IPS DF 4.7 (cell line): ENCODE measurements around the gene ARHGAP40.

Experiments used
- DNase-seq: peaks from one replicate; pipeline ENCODE4 v3.0.0-alpha.2; 2013; ENCODE audit warnings: low spot score; ENCODE audit errors: extremely low read depth

The ARHGAP40 gene

DNA sequence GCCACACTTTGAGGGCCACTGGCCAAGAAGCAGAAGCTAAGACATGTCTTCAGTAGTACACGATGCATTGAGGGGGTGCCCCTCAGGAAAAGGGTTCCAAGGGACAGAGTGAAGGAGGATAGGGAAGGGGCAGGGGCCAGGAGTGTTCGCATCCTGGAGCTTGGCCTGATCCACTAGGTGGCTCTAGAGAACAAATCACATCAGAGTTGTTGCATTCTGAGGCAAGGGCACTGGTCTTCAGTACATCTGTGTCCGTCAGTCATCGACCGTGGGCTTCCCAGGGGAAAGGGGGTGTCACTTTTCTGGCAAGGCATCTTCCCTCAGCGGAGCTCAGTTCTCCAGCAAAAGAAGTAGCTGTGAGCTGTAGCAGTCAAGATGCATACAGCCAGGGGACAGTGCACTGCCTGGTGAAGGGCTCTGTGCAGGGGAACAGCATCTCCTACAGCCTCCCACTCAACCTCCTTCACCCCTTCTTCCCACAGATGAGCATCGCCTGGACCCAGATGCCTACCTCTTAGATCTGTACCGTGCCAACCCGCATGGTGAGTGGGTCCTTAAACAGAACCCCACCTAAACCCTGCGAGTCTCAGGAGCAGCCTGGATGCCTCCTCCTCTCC, 47.8 kb downstream of the ARHGAP40 start:
- no peak for DNase-seq

DNA sequence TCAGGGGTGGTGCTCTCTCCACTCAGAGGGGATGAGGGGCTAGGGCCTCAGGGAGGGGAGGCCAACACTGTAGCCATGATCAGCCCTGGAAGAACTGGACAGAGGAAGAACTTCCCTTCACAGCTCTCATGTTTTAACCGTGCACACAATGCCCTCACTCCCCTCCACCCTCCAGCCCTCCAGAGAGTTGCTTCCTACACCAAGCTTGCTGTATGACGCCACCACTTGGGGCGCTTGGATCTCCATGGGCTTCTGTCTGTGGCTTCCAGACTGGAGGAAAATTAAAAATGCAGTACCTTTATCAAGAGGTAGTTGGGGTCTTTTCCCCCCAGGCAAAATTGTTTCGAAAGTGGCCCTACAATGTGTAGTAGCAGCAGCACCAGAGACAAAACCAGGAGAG, 48.4 kb downstream of the ARHGAP40 start:
- no peak for DNase-seq

DNA sequence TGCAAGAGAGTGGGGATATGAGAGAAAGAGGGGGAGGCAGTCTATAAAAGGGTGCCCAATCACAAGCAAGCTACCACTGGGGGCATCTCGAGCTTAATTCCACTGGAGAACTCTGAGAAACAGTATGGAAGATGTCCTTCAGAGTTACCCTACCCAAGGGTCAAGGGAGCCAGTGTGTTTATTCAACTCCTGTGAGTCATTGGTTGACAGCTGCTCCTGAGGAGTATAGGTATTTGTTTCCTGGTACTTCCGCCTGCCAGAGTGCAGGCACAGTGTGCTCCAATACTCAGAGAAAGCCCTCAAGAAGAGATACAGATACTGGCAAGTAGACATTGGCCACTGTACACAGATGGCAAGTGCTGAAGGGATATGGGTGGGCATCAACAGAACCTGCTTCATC, 49.5 kb downstream of the ARHGAP40 start:
- no peak for DNase-seq

DNA sequence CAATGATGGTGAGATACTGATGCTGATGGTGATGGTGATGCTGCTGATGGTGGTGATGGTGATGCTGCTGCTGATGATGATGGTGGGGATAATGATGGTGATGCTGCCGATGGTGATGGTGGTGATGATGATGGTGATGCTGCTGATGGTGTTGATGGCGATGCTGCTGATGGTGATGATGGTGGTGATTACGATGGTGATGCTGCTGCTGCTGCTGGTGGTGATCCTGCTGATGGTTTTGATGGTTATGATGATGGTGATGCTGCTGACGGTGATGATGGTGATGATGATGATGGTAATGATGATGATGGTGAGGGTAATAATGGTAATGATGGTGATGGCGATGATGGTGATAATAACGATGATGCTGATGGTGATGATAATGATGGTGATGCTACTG, 50.0 kb downstream of the ARHGAP40 start:
- DNase-seq, result no peak

DNA sequence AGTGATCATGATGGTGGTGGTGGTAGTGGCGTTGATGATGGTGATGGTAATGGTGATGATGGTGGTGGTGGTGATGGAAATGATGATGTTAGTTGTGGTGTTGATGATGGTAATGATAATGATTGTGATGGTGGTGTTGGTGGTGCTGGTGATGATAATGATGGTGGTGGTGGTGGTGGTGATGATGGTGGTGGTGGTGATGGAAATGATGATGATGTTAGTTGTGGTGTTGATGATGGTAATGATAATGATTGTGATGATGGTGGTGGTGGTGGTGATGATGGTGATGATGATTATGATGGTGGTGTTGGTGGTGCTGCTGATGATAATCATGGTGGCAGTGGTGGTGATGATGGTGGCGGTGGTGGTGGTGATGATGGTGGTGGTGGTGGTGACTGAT, 51.4 kb downstream of the ARHGAP40 start:
- no peak for DNase-seq

DNA sequence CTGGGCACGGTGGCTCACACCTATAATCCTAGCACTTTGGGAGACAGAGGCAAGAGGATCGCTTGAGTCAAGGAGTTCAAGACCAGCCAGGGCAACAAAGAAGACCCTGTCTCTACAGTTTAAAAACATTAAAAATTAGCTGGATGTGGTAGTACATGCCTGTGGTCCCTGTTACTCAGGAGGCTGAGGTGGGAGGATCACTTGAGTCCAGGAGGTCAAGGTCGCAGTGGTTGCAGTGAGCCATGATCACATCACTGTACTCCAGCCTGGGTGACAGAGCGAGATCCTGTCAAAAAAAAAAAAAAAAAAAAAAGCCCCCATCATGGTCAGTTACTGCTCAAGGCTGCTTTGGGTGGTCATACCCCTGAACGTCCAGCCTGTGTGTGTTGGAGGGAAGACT, 55.8 kb downstream of the ARHGAP40 start:
- no peak for DNase-seq

DNA sequence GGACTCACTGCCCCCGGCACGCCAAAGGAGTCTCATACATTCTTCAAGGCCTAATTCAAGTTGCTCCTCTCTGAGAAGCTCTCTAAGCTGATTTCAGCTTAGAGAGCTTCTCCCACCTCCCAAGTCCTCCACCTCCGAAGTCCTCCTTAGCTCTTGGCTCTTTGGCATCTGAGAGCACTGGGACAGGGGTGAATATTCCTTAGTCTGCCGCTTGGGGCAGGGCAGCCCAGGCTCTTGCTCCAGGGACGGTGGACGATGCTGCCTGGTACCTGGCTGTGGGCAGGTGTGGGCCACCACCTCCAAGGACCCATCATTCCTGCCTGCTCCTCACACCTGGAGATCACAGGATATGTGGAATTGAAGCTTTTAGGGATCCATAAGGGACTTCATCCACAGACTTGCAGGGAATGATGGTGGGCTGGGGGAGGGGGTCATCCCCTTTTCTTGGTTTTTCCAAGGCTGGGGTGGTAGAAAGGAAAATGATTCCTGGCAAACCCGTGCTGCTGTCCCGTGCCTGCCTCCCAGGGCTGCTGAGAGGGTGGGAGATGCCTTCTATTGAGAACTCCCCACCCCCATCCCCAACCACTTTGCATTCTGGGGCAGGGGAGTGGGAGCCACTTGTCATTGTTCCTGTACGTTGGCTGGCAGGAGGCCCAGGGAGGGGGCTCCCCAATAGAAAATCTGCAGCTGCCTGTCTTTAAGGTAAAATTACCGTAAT, 57.4 kb downstream of the ARHGAP40 start:
- no peak for DNase-seq

DNA sequence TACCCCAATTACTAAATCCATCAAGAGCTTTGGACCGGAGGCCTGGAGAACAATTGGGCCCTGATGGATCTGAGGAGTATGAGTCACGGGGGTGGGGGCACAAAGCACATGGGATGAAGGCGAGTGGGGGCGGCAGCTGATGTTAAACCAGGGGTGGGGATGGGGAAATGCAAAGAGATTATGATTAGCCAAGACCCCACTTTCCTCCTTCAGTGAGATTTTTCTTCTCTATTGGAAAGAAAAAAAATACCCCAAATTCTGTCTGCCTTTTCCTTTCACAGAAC, 57.9 kb downstream of the ARHGAP40 start:
- no peak for DNase-seq

GRCh38 chr20:38660429-38660828, 58.8 kb downstream of the ARHGAP40 start:
- DNase-seq, result no peak

- no peak for DNase-seq
Measured at GRCh38 chr20:38663660-38664059, 62.1 kb downstream of the ARHGAP40 start.

DNA sequence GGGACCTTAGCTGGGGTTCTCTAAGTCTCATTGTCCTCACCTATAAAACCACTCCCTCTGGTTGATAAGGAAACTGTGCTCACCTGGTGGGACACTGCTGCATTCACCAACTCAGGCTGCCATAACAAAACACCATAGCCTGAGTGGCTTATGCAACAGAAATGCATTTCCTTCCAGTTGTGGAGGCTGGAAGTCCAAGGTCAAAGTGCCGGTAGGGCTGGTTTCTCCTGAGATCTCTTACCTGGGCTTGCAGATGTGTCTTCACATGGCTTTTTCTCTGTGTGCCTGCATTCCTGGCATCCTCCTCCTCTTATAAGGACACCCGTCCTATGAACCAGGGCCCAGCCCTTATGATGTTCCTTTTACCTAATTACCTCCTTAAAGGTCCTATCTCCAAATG, 62.7 kb downstream of the ARHGAP40 start:
- DNase-seq, result no peak

GRCh38 chr20:38665094-38665493, 63.5 kb downstream of the ARHGAP40 start:
- no peak for DNase-seq

DNA sequence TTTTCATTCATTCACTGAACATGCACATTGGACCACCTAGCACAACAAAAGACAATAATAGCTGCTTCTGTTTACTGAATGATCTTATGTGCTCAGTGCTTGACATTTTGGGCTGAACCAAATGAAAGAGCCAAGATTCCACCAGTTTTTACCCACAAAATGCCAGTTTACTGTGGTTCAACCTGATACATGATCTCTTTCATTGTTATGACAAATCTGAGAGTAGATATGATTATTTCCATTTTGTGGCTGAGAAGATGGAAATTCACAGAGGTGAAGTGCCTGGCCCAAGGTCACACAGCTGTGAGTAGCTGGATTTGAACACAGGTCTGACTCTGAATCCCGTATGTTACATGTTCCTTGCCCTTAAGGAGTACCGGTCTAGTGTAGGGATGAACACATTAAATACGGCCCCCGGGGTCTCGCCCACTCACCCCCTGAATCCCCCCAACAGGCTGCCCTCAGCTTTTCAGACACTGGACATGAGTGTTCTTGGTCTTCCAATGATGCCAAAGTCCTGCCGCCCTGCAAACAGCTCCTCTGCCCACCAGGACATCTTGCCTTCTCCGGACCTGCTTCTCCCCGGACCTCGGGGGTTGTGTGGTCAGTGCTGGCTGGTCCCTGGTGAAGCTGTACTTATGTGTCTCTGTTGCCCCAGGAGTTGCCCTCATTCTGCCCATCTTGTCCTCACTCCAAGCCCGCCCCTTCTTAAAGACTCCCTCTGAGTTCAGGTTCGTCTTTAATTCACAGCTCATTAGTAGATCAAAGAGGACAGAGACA, 64.1 kb downstream of the ARHGAP40 start:
- DNase-seq, result no peak

DNA sequence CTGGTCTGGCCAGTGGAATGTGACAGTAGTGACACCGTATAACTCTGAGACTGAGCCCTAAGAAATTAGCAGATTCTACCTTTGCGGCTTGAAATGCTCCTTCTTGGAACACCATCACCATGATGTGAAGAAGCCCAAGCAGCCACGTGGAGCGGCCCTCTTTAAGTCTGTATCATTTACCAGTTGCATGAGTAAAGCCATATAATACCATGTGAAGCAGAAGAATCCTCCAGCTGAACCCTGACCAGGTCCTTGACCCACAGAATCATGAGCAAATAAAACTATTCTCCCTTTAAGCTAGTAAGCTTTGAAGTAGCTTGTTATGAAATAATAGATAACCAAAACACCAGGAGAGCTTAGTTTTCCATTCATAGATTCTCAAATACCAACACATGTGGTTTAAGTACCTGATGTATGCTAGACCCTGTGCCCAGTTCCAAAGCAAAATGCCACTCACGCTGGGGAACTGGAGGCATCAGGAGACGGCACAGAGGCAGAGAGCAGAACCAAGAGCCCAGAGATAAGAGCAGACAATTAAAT, 65.9 kb downstream of the ARHGAP40 start:
- DNase-seq, result no peak

GRCh38 chr20:38669688-38670087, 68.1 kb downstream of the ARHGAP40 start:
- DNase-seq, result no peak

DNA sequence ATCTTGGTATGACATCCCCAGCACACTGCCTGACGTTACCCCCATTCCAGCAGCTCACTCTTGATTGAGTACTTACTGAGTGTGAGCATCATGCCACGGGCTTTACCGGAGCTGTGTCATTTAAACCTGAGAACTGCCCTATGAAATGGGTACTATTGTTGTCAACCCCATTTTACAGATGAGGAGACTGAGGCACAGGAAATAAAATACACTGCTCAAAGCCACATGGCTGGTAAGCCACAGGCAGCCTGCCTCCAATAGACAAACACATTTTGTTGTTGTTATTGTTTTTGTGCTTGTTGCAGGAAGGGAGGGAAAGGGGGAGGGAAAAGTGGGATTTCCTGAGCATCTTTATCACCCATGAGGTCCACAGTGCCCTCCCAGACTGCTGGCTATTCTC, 69.2 kb downstream of the ARHGAP40 start:
- DNase-seq, result no peak

DNA sequence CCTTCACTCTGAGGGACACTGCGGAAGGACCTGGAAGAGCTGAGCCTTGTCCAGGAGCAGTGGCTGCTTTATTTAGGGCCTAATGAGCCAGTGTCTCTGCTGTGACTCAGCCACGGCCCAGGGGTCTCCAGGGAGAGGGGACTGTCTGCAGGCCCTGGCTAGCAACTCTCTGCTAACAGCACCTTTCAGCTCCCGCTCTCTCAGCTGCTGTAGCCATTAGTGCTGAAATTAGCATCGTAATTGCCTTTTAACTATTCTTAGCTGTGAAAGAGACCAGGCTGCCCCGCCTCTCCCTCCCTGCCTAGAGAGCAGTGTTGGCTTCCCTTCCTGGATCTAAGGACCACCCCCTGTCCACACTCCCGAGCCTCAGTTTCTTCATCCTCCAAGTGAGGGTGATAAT, 69.6 kb downstream of the ARHGAP40 start:
- DNase-seq, result no peak

- DNase-seq, result no peak
Measured at GRCh38 chr20:38671701-38672292, 70.2 kb downstream of the ARHGAP40 start.

DNA sequence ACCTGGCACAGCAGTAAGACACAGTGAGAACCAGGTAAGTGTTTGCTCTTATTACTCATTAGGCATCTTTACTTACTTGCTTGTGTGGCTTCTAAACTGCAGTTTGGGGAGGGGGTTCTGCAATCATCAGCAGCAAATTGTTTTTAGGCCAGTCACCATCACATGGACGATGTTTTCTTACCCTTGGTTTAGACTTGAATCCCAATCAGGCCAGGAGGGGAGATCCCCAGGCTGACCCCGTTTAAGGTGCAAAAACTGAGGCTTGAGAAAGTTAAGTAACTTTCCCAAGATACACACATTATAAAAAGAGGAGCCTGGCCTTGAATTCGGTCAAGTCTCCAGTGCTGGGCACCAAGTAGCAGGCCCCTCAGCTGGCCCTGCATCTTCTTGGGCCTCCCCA, 70.9 kb downstream of the ARHGAP40 start:
- DNase-seq, result no peak

GRCh38 chr20:38673261-38673660, 71.7 kb downstream of the ARHGAP40 start:
- DNase-seq, result no peak

GRCh38 chr20:38673725-38674091, 72.1 kb downstream of the ARHGAP40 start:
- DNase-seq, result no peak

GRCh38 chr20:38674092-38674764, 72.6 kb downstream of the ARHGAP40 start:
- DNase-seq, result no peak
